ENCODE measurements around the gene ERBB4.
"Not testable (repeated sequence)": the region's sequence is repeated elsewhere in the genome, so short reads cannot be mapped to it uniquely, and the experiment has no call there.

Gene ERBB4

GRCh38 chr2:212314680-212315079, 223.9 kb downstream of the ERBB4 start:
- DNase-seq (ENCODE audit: insufficient read length, low spot score): no peak
- no peak for FAIRE-seq

- DNase-seq (ENCODE audit: insufficient read length, low spot score): no peak
- FAIRE-seq: no peak
Observed at GRCh38 chr2:212311807-212312404, 226.7 kb downstream of the ERBB4 start.

GRCh38 chr2:212299943-212300342, 238.7 kb downstream of the ERBB4 start:
- no peak for FAIRE-seq
- DNase-seq (ENCODE audit: insufficient read length, low spot score): no peak

GRCh38 chr2:212299333-212299732, 239.3 kb downstream of the ERBB4 start:
- DNase-seq (ENCODE audit: insufficient read length, low spot score) (no peak), FAIRE-seq (no peak)

- no peak for FAIRE-seq
Observed at GRCh38 chr2:212295571-212295970, 243.0 kb downstream of the ERBB4 start.

GRCh38 chr2:212294816-212295215, 243.8 kb downstream of the ERBB4 start:
- FAIRE-seq (no peak), DNase-seq (ENCODE audit: insufficient read length, low spot score) (no peak)

More at GRCh38 chr2:212295571-212295970, 243.0 kb downstream of the ERBB4 start:
- no peak for DNase-seq (ENCODE audit: insufficient read length, low spot score)

- no peak for DNase-seq (ENCODE audit: insufficient read length, low spot score)
- no peak for FAIRE-seq
Observed at GRCh38 chr2:212289301-212289700, 249.3 kb downstream of the ERBB4 start.

- FAIRE-seq: no peak
- DNase-seq (ENCODE audit: insufficient read length, low spot score): no peak
Observed at GRCh38 chr2:212288308-212288707, 250.3 kb downstream of the ERBB4 start.

- no peak for FAIRE-seq
- no peak for DNase-seq (ENCODE audit: insufficient read length, low spot score)
Observed at GRCh38 chr2:212284166-212284565, 254.4 kb downstream of the ERBB4 start.

GRCh38 chr2:212282671-212283261, 255.8 kb downstream of the ERBB4 start:
- DNase-seq (ENCODE audit: insufficient read length, low spot score) (no peak), FAIRE-seq (no peak)

- no peak for FAIRE-seq
- no peak for DNase-seq (ENCODE audit: insufficient read length, low spot score)
Observed at GRCh38 chr2:212276813-212277212, 261.8 kb downstream of the ERBB4 start.

GRCh38 chr2:212274215-212274614, 264.4 kb downstream of the ERBB4 start:
- DNase-seq (ENCODE audit: insufficient read length, low spot score) (no peak), FAIRE-seq (no peak)

- FAIRE-seq (no peak), DNase-seq (ENCODE audit: insufficient read length, low spot score) (no peak)
Observed at GRCh38 chr2:212271583-212271982, 267.0 kb downstream of the ERBB4 start.

- DNase-seq (ENCODE audit: insufficient read length, low spot score): no peak
- no peak for FAIRE-seq
Observed at GRCh38 chr2:212269005-212269404, 269.6 kb downstream of the ERBB4 start.

GRCh38 chr2:212266297-212266696, 272.3 kb downstream of the ERBB4 start:
- DNase-seq (ENCODE audit: insufficient read length, low spot score) (no peak), FAIRE-seq (no peak)

- no peak for FAIRE-seq
- no peak for DNase-seq (ENCODE audit: insufficient read length, low spot score)
Observed at GRCh38 chr2:212265777-212266176, 272.8 kb downstream of the ERBB4 start.

GRCh38 chr2:212264187-212264586, 274.4 kb downstream of the ERBB4 start:
- no peak for DNase-seq (ENCODE audit: insufficient read length, low spot score)
- no peak for FAIRE-seq

- FAIRE-seq: no peak
Observed at GRCh38 chr2:212259226-212259625, 279.4 kb downstream of the ERBB4 start.

GRCh38 chr2:212254339-212254738, 284.3 kb downstream of the ERBB4 start:
- no peak for FAIRE-seq
- DNase-seq (ENCODE audit: insufficient read length, low spot score): no peak

More at GRCh38 chr2:212259226-212259625, 279.4 kb downstream of the ERBB4 start:
- DNase-seq (ENCODE audit: insufficient read length, low spot score): no peak

- FAIRE-seq (no peak), DNase-seq (ENCODE audit: insufficient read length, low spot score) (no peak)
Observed at GRCh38 chr2:212249451-212249850, 289.2 kb downstream of the ERBB4 start.

GRCh38 chr2:212245880-212246279, 292.7 kb downstream of the ERBB4 start:
- DNase-seq (ENCODE audit: insufficient read length, low spot score): no peak
- FAIRE-seq: no peak

GRCh38 chr2:212242724-212243123, 295.9 kb downstream of the ERBB4 start:
- FAIRE-seq: no peak
- no peak for DNase-seq (ENCODE audit: insufficient read length, low spot score)

GRCh38 chr2:212238152-212238551, 300.4 kb downstream of the ERBB4 start:
- not testable (repeated sequence) for FAIRE-seq; DNase-seq (ENCODE audit: insufficient read length, low spot score)
